Body of pancreas (tissue), 4 donors: Measurements from ENCODE around the gene TNRC18. TPM values are rescaled to one million over a fixed set of nuclear protein-coding genes. Genes with fewer than 3 reads are reported as not detected.
A peak's percentile ranks its signal among the peaks of the same experiment; 100 is the strongest.
"Not testable (repeated sequence)": the region's sequence is repeated elsewhere in the genome, so short reads cannot be mapped to it uniquely, and the experiment has no call there.

Experiments used
- ATAC-seq: fragments of 150-250 bp; one replicate; pipeline ENCODE4 v1.9.1; 2016
- DNase-seq, 4 donors: peaks; one replicate each; pipeline ENCODE4 v3.0.0-alpha.2; 2019
- H3K27ac ChIP-seq, 4 donors: fragments of 200-600 bp; sonication (generic); 1 replicate in 3 of 4; 2 replicates in 1 of 4; pipeline versions ENCODE4 v1.5.1 to v1.6.1; 2016 to 2019; ENCODE audit warnings: mild to moderate bottlenecking in 1 of 4, mixed read lengths in 1 of 4, moderate library complexity in 1 of 4
- H3K27me3 ChIP-seq, 2 donors: fragments of 200-600 bp; sonication (generic); one replicate each; pipeline ENCODE4 v1.6.0; 2016; ENCODE audit warnings: mild to moderate bottlenecking in 1 of 2
- H3K36me3 ChIP-seq, 2 donors: fragments of 200-600 bp; sonication (generic); replicated peaks in 1 of 2; 2 replicates each; pipeline ENCODE4 v1.5.1; 2016; ENCODE audit warnings: low read depth in 2 of 2; ENCODE audit not compliant: insufficient read depth in 1 of 2
- H3K4me1 ChIP-seq: fragments of 200-600 bp; sonication (generic); one replicate; pipeline ENCODE4 v1.6.0; 2016
- H3K4me3 ChIP-seq, 2 donors: fragments of 200-600 bp; sonication (generic); 1 replicate in 1 of 2; 2 replicates in 1 of 2; pipeline ENCODE4 v1.5.1; 2016 to 2019
- H3K9me3 ChIP-seq, 3 donors: fragments of 200-600 bp; sonication (generic); 1 replicate in 2 of 3; 2 replicates in 1 of 3; pipeline ENCODE4 v1.5.1; 2016
- CTCF ChIP-seq, 7 experiments: fragments of 450-650 bp in 4 of 7; fragments of 200-600 bp in 3 of 7; sonication (generic) in 3 of 7; IDR thresholded peaks; one replicate each; pipeline ENCODE4 v1.5.1; 2016 to 2019; ENCODE audit warnings: antibody characterized with exemption in 7 of 7
- POLR2A ChIP-seq, 3 donors: fragments of 450-650 bp; IDR thresholded peaks; one replicate each; pipeline ENCODE4 v1.6.1; 2016; ENCODE audit warnings: antibody characterized with exemption in 3 of 3, mild to moderate bottlenecking in 2 of 3
- WGBS, 2 donors: methylation state at CpG; one replicate each; pipeline ENCODE4 v1.1.5; 2017; 5-methylcytosine and 5-hydroxymethylcytosine counted together
- intact Hi-C: fragments of 100-400 bp; cut with DNase I; formaldehyde crosslinking; loops from one replicate; pipeline ENCODE4 v1.15.1; 2023
- total RNA-seq, 2 donors: library from RNA; depleted of rRNA; stranded (reverse); fragments of >200 nt; gene quantifications; one replicate each; pipeline ENCODE4 v1.1.0, GENCODE V29; 2016

TNRC18 gene
- total RNA-seq, 2 donors from 2014 or later: 87.9 to 201 TPM

GRCh38 chr7:5274441-5274840 is 149.2 kb downstream of the TNRC18 start:
- peaks cover 26% of the 10 kb centered on the region for H3K4me1 ChIP-seq
- ATAC-seq (no peak), DNase-seq (no peak)
- H3K4me3 ChIP-seq: no peak overlapping the region
- no peak for TF ChIP-seq POLR2A (IDR thresholded peaks at IDR 0.05)
- TF ChIP-seq CTCF (IDR thresholded peaks at IDR 0.05): no peak
- no peaks in the 10 kb centered on the region for H3K27me3 ChIP-seq
- no peaks in the 10 kb centered on the region for H3K9me3 ChIP-seq
- H3K27ac ChIP-seq: peak overlapping the region; percentile 74 to 83 (median 78)
- no peaks in the 10 kb centered on the region for H3K36me3 ChIP-seq
- intact Hi-C loops: no loop called here
- WGBS, 2 donors: 54 to 55% methylated on average over 2 to 7 of the region's 7 CpGs

GRCh38 chr7:5273831-5274405 is 149.7 kb downstream of the TNRC18 start:
- H3K36me3 ChIP-seq, H3K4me3 ChIP-seq, intact Hi-C loops, H3K9me3 ChIP-seq, H3K27me3 ChIP-seq: not testable (repeated sequence)
- ATAC-seq (peak; percentile 80), DNase-seq (peak; percentile 56 to 80 (median 71))
- H3K4me1 ChIP-seq: peaks cover 26% of the 10 kb centered on the region
- WGBS, 2 donors: 10 to 17% methylated on average over 12 to 18 of the region's 18 CpGs
- peak overlapping the region; percentile 74 to 83 (median 78) for H3K27ac ChIP-seq

- Histone ChIP-seq H3K4me3 (no peak overlapping the region), H3K9me3 (no peaks in the 10 kb centered on the region), H3K36me3 (no peaks in the 10 kb centered on the region), H3K27ac (no peak overlapping the region), H3K27me3 (no peaks in the 10 kb centered on the region), H3K4me1 (peaks cover 26% of the 10 kb centered on the region)
- no peak for DNase-seq
- ATAC-seq: no peak
- WGBS, 2 donors: 30% methylated on average over 6 of the region's 6 CpGs; no CpG with 5 or more reads in 1 of the 2 donors
- intact Hi-C loops: no loop called here
- TF ChIP-seq CTCF (IDR thresholded peaks at IDR 0.05): no peak
- TF ChIP-seq POLR2A (IDR thresholded peaks at IDR 0.05): no peak
Observed at GRCh38 chr7:5270788-5271187, 152.8 kb downstream of the TNRC18 start.

- peaks cover 25% of the 10 kb centered on the region for H3K4me1 ChIP-seq
- H3K27ac ChIP-seq, H3K36me3 ChIP-seq, H3K27me3 ChIP-seq, intact Hi-C loops, H3K4me3 ChIP-seq, H3K9me3 ChIP-seq, ATAC-seq, DNase-seq: not testable (repeated sequence)
- WGBS, 2 donors: 80 to 91% methylated on average over 10 to 12 of the region's 12 CpGs
Observed at GRCh38 chr7:5269992-5270657, 153.5 kb downstream of the TNRC18 start.

- H3K9me3 ChIP-seq, H3K4me1 ChIP-seq, H3K27ac ChIP-seq, intact Hi-C loops, DNase-seq, ATAC-seq, H3K4me3 ChIP-seq, H3K36me3 ChIP-seq, H3K27me3 ChIP-seq: not testable (repeated sequence)
- WGBS, 2 donors: 78 to 82% methylated on average over 8 of the region's 8 CpGs
Observed at GRCh38 chr7:5267829-5268228, 155.8 kb downstream of the TNRC18 start.

GRCh38 chr7:5266191-5267028 is 157.2 kb downstream of the TNRC18 start:
- WGBS, 2 donors: 65 to 75% methylated on average over 18 to 20 of the region's 20 CpGs
- DNase-seq (no peak), ATAC-seq (no peak)
- TF ChIP-seq POLR2A (IDR thresholded peaks at IDR 0.05) (no peak), CTCF (IDR thresholded peaks at IDR 0.05) (no peak)
- Histone ChIP-seq H3K9me3 (no peaks in the 10 kb centered on the region), H3K4me3 (no peak overlapping the region), H3K36me3 (no peaks in the 10 kb centered on the region), H3K27ac (no peak overlapping the region), H3K27me3 (no peaks in the 10 kb centered on the region), H3K4me1 (no peaks in the 10 kb centered on the region)
- intact Hi-C loops: no loop called here
